T1000 (cell line): ENCODE data around the gene FOXC1.

Experiments
- DNase-seq: peaks from one replicate; lab custom pipeline; 2025; ENCODE audit warnings: mixed read lengths; lab: John Stamatoyannopoulos, UW

The FOXC1 gene

DNA sequence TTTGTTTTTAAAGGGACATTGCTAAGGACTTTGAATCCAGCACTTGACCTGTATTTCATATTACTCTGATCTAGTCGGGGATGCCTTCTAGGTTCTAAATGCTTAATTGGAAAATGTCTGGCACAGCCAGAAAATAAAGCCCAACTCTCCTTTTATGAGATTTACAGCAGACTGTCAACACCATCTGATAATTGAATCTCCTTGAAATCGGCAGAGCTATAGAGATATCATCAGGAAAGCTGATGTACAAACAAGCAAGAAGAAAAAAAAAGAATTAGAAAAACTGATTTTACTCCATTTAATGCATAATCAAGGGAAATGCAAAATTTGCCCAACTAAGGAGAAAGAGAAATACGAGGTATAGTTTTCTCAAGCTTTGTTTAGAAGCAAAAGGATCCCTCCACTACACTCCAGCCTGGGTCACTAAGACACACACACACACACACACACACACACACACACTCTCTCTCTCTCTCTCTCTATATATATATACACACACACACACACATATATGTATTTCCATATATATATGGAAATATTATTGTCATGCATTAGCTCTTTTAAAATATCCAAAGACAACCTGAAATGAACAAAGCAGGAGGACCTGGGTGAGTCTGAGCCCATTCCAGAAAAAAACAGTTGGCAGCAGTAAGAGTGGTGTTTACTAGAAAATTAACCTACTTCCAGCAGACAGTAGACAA lies 9.5 kb upstream of the FOXC1 start:
- DNase-seq, result no peak

DNA sequence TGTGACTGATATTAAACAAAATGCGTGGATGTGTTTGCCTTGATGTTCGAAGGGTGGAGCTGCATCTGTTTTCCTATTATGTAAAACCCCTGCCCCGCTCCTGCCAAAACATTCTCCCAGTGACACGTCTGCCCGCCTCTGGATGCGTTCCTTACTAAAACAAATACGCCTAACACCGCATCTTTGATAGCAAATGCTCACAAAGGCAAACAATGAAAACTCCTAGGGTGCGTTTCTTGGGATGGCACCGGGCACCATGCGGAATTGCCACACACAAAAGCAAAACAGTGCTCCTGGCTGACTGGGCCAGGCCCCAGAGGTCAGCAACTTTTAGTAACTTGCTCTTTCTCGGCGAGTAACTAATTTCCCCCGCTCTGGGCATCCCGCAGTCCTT lies 9.0 kb upstream of the FOXC1 start:
- DNase-seq, result no peak

DNA sequence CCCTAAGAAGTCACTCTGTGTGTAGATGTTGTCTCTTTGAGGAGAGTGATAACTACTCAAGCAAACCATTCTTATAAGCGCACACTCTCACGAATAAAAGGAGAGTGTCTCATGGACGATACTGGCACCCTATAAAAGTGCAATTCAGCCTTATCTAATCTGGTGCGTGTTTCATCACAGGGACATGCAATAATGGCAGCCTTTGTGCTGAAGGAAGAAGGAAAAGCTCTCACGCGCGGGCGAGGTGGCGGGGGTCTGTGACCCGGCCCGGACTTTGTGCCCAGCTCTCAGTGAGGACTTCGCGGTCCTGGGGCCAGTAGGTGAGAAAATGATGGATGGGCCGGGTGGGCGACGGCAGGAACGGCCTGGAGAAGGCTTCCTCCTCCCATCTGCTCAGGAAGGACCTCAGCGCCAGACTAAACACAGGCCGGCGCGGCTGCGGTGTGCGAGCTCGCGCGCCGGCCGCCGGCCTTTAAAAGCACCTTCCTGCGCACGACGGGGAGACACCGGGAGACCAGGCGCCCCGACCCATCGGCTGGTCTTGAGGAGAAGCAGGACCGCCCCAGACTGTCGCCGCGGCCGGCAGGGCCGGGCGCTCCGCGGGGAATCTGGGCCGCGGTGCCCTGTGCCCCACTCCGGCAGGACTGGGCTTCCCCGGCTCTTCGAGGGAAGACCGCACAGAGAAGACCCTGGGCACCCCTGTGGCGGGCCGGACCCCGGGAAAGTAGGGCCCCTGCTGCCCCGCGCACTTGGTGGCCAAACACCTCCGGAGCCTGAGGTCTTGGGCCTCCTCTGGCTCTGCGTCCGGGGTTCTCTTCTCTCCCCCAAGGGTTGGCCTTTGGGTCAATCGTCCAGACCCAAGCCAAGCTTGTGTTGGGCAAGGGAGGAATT lies 8.3 kb upstream of the FOXC1 start:
- DNase-seq, result no peak

GRCh38 chr6:1602049-1602713 lies 7.5 kb upstream of the FOXC1 start:
- no peak for DNase-seq

- DNase-seq, result no peak
Measured at GRCh38 chr6:1603708-1604107, 6.0 kb upstream of the FOXC1 start.

DNA sequence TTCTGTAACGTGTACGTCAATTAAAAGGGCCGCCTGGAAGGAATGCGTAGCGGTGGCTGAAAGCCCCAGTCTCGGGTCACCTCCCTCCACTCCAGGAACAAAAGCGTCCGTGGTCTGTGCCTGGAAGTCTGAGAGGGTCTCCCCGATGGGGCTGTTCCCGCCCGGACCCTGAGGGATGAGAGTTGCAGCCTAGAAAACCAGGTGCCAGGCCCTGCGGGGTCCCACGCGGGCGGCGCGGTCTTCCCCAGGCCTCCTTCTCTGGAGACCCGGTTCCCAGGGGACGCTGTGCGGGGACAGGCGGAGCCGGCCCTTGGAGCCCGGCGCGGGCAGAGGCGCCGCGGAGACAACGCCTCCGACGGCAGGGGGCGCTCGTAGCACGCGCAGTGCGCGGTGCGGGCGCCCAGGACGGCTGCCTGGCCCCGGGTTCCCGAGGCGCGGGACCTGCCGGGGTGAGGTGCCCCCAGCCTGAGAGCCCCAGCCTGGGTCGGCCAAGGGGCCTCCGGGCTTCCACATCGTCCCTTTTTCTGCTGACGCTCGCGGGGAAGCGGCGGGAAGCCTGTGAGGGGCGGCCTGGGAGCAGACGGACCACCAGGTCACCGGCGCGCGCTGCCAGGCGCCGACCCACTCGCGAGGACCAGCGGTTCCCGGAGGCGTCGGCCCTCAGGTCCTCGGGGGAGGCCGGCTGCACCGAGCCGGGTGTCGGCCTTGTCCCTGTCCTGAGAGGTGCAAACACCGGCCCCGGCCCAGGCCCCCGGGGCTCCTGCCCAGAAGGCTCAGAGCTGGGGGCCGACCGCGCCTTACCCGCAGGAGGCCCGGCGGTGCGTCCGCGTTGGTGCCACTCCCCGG lies 5.3 kb upstream of the FOXC1 start:
- peak; percentile 24 for DNase-seq

DNA sequence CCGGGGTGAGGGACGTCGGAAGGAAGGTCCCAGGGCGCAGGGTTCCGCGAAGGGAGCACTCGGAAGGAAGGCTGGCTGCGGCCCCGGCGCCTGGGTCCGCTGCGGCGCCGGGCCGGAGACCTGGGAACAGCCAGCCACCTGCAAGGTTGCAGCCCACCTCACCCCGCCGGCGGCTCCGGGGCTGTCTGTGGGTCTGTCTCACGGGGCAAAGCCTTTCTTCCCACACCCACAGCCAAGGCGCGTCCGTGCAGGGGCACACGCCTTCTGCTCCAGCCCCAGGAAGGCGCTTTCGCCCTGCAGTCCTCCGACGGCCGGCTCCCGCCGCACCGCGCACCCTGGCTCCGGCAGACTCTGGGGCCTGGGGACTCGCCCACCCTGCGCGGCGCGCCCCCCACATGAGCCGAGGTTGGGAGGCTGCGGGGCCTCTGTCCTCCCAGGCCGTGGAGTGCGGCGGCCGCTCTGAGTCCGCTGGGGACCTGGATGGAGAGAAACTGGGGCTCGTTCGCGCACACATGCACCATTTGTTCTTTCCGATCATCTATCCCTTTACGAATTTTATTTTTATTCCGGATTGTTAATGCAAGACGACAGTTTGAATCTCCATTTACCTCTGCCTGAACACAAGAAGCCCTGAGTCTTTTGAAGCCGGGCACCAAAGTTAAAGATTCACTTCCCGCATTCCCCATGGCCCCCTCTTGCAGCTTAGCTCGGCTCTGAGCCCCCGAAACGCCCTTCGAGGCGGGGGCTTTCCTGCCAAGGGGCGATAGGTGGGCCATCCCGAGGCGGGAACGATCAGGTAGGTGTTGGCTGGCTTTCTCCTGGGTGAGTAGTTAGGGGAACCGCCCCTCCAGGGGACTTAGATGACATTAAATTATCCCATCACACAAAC lies 4.5 kb upstream of the FOXC1 start:
- no peak for DNase-seq

DNA sequence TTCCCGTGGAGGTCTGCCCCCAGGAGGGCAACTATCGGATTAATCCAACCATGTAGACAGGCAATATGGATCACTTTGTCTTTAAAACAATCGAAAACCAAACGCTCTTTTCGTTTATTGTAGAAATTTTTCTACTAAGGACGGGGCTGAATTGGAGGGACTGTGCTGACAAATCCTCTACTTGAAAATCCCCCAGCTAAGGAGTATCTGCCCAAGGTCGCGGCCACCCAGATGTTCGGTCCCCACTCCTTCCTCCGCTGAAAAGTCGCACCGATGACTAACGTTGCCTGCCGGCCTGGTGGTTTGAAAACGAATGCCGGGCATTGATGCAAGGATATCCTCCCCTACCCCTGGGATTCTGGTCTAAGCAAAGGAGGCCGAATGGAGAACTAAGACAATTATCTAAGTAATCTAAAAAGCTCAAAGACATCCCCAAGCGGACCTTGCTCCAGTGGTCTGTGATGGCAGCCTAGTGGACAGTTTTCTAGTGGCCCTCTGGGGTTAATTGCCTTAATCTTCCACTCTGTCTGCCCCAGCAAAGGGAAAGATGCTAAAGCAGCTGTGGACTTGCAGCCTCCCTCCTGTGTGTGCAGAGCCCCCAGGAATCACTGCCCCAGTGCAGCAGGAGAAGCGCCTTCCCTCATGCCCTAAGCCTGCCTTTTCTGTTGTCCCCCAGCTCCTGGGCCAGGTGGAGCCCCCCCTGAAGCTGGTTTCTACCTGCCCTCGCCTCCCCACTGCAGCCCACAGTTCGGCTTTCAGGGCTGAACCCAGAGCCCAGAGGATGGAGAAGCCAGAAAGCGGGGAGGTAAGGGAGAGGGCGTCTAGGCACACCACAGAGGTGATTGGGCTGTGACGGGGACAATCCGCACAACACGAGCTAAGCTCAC lies 3.6 kb upstream of the FOXC1 start:
- DNase-seq, result no peak

GRCh38 chr6:1606780-1607515 lies 2.8 kb upstream of the FOXC1 start:
- no peak for DNase-seq

DNA sequence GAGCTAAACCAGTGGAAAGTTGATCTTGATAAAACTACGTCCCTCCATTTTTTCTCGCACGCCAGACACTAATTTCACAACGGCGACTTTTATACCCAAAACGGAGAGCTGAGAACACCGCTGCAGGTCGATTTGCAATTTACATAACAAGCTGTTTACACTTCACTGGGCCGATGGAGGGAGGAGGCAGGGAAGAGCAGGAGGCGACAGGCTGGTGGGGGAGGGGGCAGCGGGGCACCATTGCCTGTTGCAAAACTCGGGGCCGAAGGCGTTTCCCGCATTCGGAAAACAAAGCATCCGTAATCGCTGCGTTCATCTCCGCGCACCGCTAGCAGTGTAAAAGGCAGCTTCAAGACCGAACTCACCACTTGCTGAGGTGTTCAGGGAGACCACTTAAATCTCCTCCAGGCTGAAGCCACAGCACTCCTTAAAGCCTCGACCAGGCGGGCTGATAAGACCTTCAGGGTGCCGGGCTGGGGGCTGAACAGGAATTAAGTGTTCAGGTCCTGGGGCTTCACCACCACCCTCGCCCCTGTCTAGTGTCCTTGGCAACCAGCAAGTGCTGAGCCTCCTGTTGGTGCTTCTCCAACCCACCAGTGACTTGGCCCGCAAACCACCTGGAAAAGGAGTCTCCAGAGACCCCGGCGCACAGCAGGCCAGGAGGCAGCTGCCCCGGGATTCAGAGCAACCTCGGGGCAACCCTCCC lies 2.0 kb upstream of the FOXC1 start:
- DNase-seq, result no peak

DNA sequence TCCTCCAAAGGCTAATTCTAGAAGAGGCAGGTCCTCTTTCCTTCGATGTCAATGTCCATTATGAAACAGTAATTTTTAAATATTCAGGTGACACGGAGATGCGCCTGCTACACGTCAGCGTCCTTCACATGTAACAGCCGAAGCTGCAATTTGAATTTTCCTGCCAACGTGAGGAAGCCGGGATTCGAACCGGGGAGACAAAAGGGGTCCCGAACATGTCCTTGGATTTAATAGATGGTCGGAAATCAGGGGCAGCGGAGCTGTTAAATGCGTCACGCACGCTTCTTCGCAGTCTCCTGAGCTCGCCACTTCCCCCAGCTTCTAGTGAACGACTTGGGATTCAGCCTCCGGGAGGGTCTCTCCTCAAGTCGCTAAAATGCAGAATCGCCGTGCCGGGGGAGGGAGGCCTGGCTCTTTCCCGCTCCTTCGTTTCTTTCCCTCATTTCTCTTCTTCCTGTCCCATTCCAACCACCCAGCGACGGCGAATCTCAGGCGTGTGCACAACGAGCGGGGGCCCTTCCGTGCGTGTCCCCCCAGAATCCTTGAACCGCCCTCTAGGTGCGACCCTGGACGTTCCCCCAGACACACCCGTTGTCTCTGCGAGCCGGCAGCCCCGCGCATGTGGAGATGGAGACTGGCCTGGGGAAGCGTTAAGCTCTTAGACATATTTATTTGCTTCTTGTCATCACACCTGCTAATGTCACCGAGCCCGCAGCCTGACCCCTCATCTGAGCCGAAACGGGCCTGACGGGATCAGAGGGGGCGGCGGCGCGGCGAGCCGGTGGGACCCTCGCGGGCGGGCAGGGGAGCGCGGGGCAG lies 1.3 kb upstream of the FOXC1 start:
- no peak for DNase-seq

- no peak for DNase-seq
Measured at GRCh38 chr6:1609041-1609647, 571 bp upstream of the FOXC1 start.

DNA sequence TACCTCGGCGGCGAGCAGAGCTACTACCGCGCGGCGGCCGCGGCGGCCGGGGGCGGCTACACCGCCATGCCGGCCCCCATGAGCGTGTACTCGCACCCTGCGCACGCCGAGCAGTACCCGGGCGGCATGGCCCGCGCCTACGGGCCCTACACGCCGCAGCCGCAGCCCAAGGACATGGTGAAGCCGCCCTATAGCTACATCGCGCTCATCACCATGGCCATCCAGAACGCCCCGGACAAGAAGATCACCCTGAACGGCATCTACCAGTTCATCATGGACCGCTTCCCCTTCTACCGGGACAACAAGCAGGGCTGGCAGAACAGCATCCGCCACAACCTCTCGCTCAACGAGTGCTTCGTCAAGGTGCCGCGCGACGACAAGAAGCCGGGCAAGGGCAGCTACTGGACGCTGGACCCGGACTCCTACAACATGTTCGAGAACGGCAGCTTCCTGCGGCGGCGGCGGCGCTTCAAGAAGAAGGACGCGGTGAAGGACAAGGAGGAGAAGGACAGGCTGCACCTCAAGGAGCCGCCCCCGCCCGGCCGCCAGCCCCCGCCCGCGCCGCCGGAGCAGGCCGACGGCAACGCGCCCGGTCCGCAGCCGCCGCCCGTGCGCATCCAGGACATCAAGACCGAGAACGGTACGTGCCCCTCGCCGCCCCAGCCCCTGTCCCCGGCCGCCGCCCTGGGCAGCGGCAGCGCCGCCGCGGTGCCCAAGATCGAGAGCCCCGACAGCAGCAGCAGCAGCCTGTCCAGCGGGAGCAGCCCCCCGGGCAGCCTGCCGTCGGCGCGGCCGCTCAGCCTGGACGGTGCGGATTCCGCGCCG lies 994 bp downstream of the FOXC1 start:
- DNase-seq, result no peak

GRCh38 chr6:1611322-1611571 lies 1.5 kb downstream of the FOXC1 start:
- no peak for DNase-seq

GRCh38 chr6:1611572-1612298 lies 2.0 kb downstream of the FOXC1 start:
- DNase-seq, result no peak
